Left ventricle myocardium inferior (tissue), 1 donor: Measurements from ENCODE around the gene ANKFN1. TPM values are rescaled to one million over a fixed set of nuclear protein-coding genes. Genes with fewer than 3 reads are reported as not detected.

Source experiments
- DNase-seq: peaks from one replicate; pipeline ENCODE4 v3.0.0-alpha.2; 2020
- H3K27ac ChIP-seq: fragments of 200-600 bp; replicated peaks from 2 replicates; pipeline ENCODE4 v1.8.0; 2021
- H3K27me3 ChIP-seq: fragments of 200-600 bp; 2 replicates; pipeline ENCODE4 v1.8.0; 2021; ENCODE audit warnings: low read depth
- H3K36me3 ChIP-seq: fragments of 200-600 bp; 2 replicates; pipeline ENCODE4 v1.8.0; 2021
- H3K4me1 ChIP-seq: fragments of 200-600 bp; 2 replicates; pipeline ENCODE4 v1.8.0; 2021
- H3K4me3 ChIP-seq: fragments of 200-600 bp; 2 replicates; pipeline ENCODE4 v1.8.0; 2021; ENCODE audit warnings: mild to moderate bottlenecking, moderate library complexity
- H3K9me3 ChIP-seq: fragments of 200-600 bp; replicated peaks from 2 replicates; pipeline ENCODE4 v1.8.0; 2021
- intact Hi-C: fragments of 100-400 bp; cut with micrococcal nuclease; formaldehyde crosslinking; loops from one replicate; pipeline ENCODE4 v1.11.0; 2022
- total RNA-seq: library from RNA; stranded (reverse); fragmentation: NEBNext Ultra II Directional; extraction: Animal tissue kit (Norgen Biotek cat#: 25700); gene quantifications from one replicate; pipeline ENCODE4 v1.2.1, GENCODE V29; 2021
- TF ChIP-seq, protein P1 (sequence below): fragments of 200-600 bp; IDR thresholded peaks from 2 replicates; pipeline ENCODE4 v1.8.0; 2021; ENCODE audit warnings: antibody characterized with exemption, mild to moderate bottlenecking, borderline replicate concordance
- donor health status: DM: no; HTN: yes; CAD: no; lungs with severe emphysema.

The ANKFN1 gene
- total RNA-seq, 1 donor from 2014 or later, result not detected

DNA sequence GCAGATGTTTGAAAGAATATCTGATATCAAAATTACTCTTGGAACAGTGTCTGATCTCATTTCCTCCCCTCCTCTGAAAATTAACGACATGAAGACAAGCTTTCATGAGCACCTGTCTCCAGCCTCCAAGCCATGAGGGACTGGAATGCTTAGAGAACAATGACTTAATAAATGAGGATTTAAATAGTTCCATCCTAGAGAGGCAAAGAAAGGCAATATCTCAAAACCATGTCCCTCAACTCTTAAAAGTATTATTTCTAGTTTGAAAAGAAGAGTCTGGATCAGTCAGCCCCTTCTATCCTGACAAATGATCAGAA lies 137.5 kb downstream of the ANKFN1 start:
- intact Hi-C loops, result no loop called here
- H3K36me3 ChIP-seq, result no peaks in the 10 kb centered on the region
- DNase-seq, result no peak
- TF ChIP-seq, protein P1, sequence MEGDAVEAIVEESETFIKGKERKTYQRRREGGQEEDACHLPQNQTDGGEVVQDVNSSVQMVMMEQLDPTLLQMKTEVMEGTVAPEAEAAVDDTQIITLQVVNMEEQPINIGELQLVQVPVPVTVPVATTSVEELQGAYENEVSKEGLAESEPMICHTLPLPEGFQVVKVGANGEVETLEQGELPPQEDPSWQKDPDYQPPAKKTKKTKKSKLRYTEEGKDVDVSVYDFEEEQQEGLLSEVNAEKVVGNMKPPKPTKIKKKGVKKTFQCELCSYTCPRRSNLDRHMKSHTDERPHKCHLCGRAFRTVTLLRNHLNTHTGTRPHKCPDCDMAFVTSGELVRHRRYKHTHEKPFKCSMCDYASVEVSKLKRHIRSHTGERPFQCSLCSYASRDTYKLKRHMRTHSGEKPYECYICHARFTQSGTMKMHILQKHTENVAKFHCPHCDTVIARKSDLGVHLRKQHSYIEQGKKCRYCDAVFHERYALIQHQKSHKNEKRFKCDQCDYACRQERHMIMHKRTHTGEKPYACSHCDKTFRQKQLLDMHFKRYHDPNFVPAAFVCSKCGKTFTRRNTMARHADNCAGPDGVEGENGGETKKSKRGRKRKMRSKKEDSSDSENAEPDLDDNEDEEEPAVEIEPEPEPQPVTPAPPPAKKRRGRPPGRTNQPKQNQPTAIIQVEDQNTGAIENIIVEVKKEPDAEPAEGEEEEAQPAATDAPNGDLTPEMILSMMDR, result no peak
- no peak overlapping the region for H3K27ac ChIP-seq
- peaks cover 9% of the 10 kb centered on the region for H3K4me1 ChIP-seq
- no peaks in the 10 kb centered on the region for H3K27me3 ChIP-seq
- H3K4me3 ChIP-seq, result peak overlapping the region; percentile 21
- H3K9me3 ChIP-seq, result no peaks in the 10 kb centered on the region

DNA sequence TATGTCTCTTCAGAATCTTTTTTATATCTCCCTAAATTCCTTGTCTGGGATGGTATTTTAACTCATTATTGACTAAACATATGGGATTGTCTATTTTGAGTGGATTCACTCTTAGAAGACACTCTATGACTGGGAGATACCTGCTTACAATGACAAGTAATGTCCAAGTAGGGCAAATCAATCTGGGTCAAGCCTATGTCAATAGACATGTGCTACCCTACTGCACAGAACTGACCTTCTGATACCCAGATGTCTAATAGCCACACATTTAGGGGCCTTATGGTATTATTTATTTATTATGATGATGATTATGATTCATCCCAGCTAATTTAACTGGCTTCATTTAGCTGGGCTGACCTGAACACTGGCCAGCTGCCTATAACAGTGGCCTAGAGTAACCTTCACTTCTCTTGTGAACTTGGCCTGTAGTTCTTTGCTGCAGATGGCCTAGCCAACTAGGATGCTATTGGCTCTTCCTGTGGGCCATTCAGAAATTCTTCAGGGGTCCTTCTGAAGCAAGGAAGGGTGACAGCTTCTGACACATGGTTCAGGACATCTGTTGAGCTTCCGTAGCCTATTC lies 138.0 kb downstream of the ANKFN1 start:
- H3K27ac ChIP-seq, result no peak overlapping the region
- H3K27me3 ChIP-seq, result no peaks in the 10 kb centered on the region
- DNase-seq, result no peak
- H3K9me3 ChIP-seq, result no peaks in the 10 kb centered on the region
- H3K36me3 ChIP-seq, result no peaks in the 10 kb centered on the region
- H3K4me1 ChIP-seq, result peaks cover 9% of the 10 kb centered on the region
- TF ChIP-seq, protein P1, result no peak
- intact Hi-C loops, result no loop called here
- no peak overlapping the region for H3K4me3 ChIP-seq

DNA sequence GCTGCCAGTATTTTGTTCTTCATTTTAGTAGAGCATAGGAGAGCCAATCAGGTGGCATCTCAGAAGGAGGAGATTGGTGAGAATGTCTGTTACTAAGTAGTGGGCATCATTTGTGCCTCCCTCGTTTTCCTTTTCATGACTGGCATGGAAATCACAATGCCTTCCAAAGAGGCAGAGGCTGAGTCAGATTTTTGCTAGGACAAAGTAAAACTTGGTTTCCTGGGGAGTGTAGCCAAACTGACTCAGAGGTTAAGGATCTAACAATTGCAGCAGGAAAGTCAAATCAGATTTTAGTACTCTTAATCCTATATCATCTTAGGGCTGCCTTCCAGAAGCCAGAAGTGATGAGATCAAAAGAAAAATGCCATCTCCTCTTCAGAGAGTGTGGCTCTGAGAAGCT lies 138.7 kb downstream of the ANKFN1 start:
- no peak for DNase-seq
- Histone ChIP-seq H3K9me3 (no peaks in the 10 kb centered on the region), H3K27me3 (no peaks in the 10 kb centered on the region), H3K4me1 (peaks cover 9% of the 10 kb centered on the region), H3K4me3 (no peak overlapping the region), H3K27ac (no peak overlapping the region), H3K36me3 (no peaks in the 10 kb centered on the region)
- TF ChIP-seq, protein P1, result no peak
- intact Hi-C loops, result no loop called here

DNA sequence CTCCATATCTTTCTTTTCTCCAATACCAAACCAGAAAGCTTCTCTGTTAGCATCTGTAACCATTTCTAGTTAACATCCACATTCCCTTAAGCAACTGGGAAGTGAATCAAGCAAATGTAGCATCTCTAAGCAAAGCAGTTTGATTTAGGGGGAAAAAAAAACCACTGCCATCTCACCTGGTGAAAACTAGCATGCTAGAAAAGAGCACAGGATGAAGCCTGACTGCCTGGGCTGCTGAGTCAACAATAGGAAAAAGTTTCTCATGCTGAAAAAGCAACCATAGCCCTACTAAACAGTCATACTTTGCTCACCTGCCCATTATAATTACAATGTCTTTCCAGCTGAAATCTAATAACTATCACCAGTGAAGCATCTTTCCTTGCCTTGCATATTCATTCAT lies 139.3 kb downstream of the ANKFN1 start:
- Histone ChIP-seq H3K9me3 (no peaks in the 10 kb centered on the region), H3K36me3 (no peaks in the 10 kb centered on the region), H3K4me1 (peaks cover 9% of the 10 kb centered on the region), H3K27ac (no peak overlapping the region), H3K4me3 (no peak overlapping the region), H3K27me3 (no peaks in the 10 kb centered on the region)
- intact Hi-C loops, result no loop called here
- TF ChIP-seq, protein P1, result no peak
- no peak for DNase-seq

DNA sequence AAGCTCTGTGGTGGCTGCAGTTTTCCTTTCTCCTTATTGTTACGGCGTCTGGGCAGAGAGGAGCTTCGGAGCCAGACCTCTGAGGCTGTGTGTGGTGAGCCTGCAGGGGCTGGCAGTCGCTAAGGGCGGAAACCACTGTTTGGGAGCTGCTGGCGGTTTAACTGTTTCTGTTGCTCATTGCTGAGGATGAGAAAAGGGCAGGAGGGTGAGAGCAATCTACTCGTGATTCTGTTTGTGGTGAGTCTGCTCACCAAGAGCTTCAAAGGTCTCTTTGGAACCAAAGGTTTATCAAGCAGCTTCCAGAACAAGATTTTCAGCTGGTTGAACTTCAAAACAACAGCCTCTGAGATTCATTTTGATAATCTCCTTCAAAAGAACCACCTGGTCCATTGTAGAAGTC lies 143.9 kb downstream of the ANKFN1 start:
- no peak overlapping the region for H3K4me3 ChIP-seq
- intact Hi-C loops, result no loop called here
- peaks cover 14% of the 10 kb centered on the region for H3K27me3 ChIP-seq
- H3K36me3 ChIP-seq, result no peaks in the 10 kb centered on the region
- TF ChIP-seq, protein P1, result no peak
- H3K9me3 ChIP-seq, result no peaks in the 10 kb centered on the region
- H3K4me1 ChIP-seq, result no peaks in the 10 kb centered on the region
- DNase-seq, result no peak
- H3K27ac ChIP-seq, result no peak overlapping the region

DNA sequence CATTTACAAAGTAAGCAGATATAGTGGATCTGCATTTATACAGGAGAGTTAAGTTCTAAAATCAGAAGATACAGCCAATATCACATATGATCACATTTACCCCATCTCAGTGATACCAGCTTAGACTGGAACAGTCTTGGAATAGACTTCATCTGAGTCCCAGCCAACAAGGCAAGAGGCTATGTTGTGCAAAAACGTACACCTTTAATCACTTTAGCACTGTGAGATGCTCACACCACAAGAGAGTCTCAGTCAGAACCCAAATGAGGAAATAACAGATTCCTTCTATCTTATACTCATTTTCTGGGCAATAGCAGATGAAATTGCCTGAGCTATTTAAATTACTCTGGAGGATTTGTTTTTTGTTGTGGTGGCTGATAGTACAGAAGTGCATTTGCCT lies 145.6 kb downstream of the ANKFN1 start:
- H3K27ac ChIP-seq, result no peak overlapping the region
- no peaks in the 10 kb centered on the region for H3K4me1 ChIP-seq
- no peak overlapping the region for H3K4me3 ChIP-seq
- peaks cover 14% of the 10 kb centered on the region for H3K27me3 ChIP-seq
- H3K36me3 ChIP-seq, result no peaks in the 10 kb centered on the region
- H3K9me3 ChIP-seq, result no peaks in the 10 kb centered on the region
- DNase-seq, result no peak
- TF ChIP-seq, protein P1, result no peak
- intact Hi-C loops, result no loop called here
